Fibroblast of villous mesenchyme (primary cell): ENCODE results near the gene PARP2. TPM values are rescaled to one million over a fixed set of nuclear protein-coding genes. Genes with fewer than 3 reads are reported as not detected.
"Not testable (repeated sequence)": the region's sequence is repeated elsewhere in the genome, so short reads cannot be mapped to it uniquely, and the experiment has no call there.

Experiments
- DNase-seq: peaks from one replicate; pipeline ENCODE4 v3.0.0-alpha.2; 2010; ENCODE audit warnings: low read depth
- H3K4me3 ChIP-seq: 2 replicates; pipeline ENCODE4 v1.5.1; 2011; ENCODE audit warnings: low read depth, mild to moderate bottlenecking, low read length
- CTCF ChIP-seq: IDR thresholded peaks from 2 replicates; pipeline ENCODE4 v1.5.1; 2012; ENCODE audit warnings: low read depth, mild to moderate bottlenecking, low read length; ENCODE audit not compliant: insufficient read depth
- total RNA-seq: library from RNA; depleted of rRNA; stranded (reverse); fragments of >200 nt; gene quantifications from 2 replicates; pipeline ENCODE4 v1.2.3, GENCODE V29; 2012

PARP2 gene
- total RNA-seq, 1 donor, result 12.5 TPM

GRCh38 chr14:20345366-20345765, 1.9 kb downstream of the PARP2 start:
- TF ChIP-seq CTCF, result no peak
- no peak for DNase-seq
- no peak overlapping the region for H3K4me3 ChIP-seq

GRCh38 chr14:20346713-20347112, 3.3 kb downstream of the PARP2 start:
- H3K4me3 ChIP-seq, result no peak overlapping the region
- no peak for TF ChIP-seq CTCF
- DNase-seq, result no peak

DNA sequence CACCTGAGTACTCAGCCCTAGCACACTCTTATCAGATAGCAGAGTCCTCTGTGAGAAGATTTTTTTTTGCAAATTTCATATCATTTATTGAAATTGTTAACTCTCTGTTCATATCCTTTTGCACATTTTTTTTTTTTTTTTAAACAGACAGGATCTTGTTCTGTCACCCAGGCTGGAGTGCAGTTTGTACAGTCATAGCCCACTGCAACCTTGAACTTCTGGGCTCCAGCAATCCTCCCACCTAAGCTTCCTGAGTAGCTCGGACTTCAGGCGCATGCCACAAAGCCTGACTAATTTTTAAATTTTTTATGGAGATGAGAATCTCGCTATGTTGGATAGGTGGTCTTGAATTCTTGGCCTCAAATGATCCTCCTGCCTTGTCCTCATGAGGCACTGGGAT, 4.3 kb downstream of the PARP2 start:
- no peak for TF ChIP-seq CTCF
- DNase-seq, result no peak
- no peak overlapping the region for H3K4me3 ChIP-seq

- no peak for TF ChIP-seq CTCF
- H3K4me3 ChIP-seq, result no peak overlapping the region
- DNase-seq, result peak; percentile 36
These were observed 6.8 kb downstream of the PARP2 start for GRCh38 chr14:20350282-20350681.

GRCh38 chr14:20350860-20351259, 7.4 kb downstream of the PARP2 start:
- peak; percentile 53 for TF ChIP-seq CTCF
- no peak overlapping the region for H3K4me3 ChIP-seq
- peak; percentile 44 for DNase-seq

DNA sequence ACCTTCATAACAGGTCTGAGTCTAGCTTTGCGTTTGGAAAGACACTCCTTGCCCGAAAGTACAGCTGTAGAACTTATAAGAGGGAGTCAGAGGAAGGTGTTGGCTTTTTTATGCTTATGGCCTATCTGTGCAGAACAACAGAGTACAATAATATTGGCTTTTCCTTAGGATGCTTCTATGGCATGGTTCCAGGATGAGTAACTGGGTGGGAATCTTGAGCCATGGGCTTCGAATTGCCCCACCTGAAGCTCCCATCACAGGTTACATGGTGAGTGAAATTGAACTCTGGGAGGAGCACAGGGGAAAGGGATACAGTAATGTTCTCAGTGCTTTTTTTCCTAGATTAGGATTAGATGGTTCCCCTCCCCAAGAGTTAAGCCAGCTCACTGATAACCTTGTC, 13.0 kb downstream of the PARP2 start:
- DNase-seq, result no peak
- TF ChIP-seq CTCF, result no peak
- H3K4me3 ChIP-seq, result no peak overlapping the region

DNA sequence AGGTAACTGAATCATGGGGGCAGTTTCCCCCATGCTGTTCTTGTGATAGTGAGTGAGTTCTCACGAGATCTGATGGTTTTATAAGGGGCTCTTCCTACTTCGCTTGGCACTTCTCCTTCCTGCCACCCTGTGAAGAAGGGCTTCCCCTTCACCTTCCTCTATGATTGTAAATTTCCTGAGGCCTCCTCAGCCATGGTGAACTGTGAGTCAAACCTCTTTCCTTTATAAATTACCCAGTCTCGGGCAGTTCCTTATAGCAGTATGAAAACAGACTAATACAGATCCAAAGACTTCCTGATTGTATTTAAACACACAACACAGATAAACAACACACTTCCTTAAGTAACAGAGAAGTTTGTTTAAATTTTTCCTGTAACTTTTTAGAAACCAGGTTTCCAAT, 15.0 kb downstream of the PARP2 start:
- not testable (repeated sequence) for H3K4me3 ChIP-seq, DNase-seq
